Activated T-helper 17 cell treated with anti-CD3 and anti-CD28 coated beads, Interleukin-2, amount 50 U/mL, for 72 hours (primary cell): ENCODE measurements around the gene GYPB. TPM values are rescaled to one million over a fixed set of nuclear protein-coding genes. Genes with fewer than 3 reads are reported as not detected.
"Not testable (repeated sequence)": the region's sequence is repeated elsewhere in the genome, so short reads cannot be mapped to it uniquely, and the experiment has no call there.

ENCODE experiments used
- ATAC-seq: fragments of 150-1000 bp; cut with Tn5 transposase; replicated peaks from 2 replicates; pipeline ENCODE4 v1.10.0; 2021; ENCODE audit warnings: mild to moderate bottlenecking, moderate library complexity
- H3K27ac Mint-ChIP-seq: one replicate; pipeline ENCODE4 v1.8.0; 2022; ENCODE audit warnings: mixed read lengths
- H3K27me3 Mint-ChIP-seq: one replicate; pipeline ENCODE4 v1.8.0; 2022; ENCODE audit warnings: mixed read lengths
- H3K36me3 Mint-ChIP-seq: one replicate; pipeline ENCODE4 v1.8.0; 2022; ENCODE audit warnings: low read depth, mild to moderate bottlenecking, mixed read lengths
- H3K4me1 Mint-ChIP-seq: one replicate; pipeline ENCODE4 v1.8.0; 2022; ENCODE audit warnings: mixed read lengths
- H3K4me3 Mint-ChIP-seq: one replicate; pipeline ENCODE4 v1.8.0; 2022; ENCODE audit warnings: mild to moderate bottlenecking, mixed read lengths
- H3K9me3 Mint-ChIP-seq: one replicate; pipeline ENCODE4 v1.8.0; 2022; ENCODE audit warnings: mixed read lengths
- total RNA-seq, 2 donors: library from RNA; stranded (reverse); gene quantifications; one replicate each; pipeline ENCODE4 v1.2.3, GENCODE V29; 2022

The GYPB gene
- total RNA-seq, 2 donors from 2014 or later, result not detected

- H3K4me3 Mint-ChIP-seq, H3K4me1 Mint-ChIP-seq, H3K27ac Mint-ChIP-seq, H3K36me3 Mint-ChIP-seq, H3K27me3 Mint-ChIP-seq, ATAC-seq, H3K9me3 Mint-ChIP-seq: not testable (repeated sequence)
Observed at GRCh38 chr4:144022772-144023400, 3.7 kb upstream of the GYPB start.

- not testable (repeated sequence) for H3K27ac Mint-ChIP-seq, H3K4me3 Mint-ChIP-seq, H3K27me3 Mint-ChIP-seq, H3K9me3 Mint-ChIP-seq, ATAC-seq, H3K36me3 Mint-ChIP-seq, H3K4me1 Mint-ChIP-seq
Observed at GRCh38 chr4:144021336-144021990, 2.3 kb upstream of the GYPB start.

- not testable (repeated sequence) for H3K27me3 Mint-ChIP-seq, H3K4me1 Mint-ChIP-seq, H3K4me3 Mint-ChIP-seq, H3K36me3 Mint-ChIP-seq, H3K9me3 Mint-ChIP-seq, ATAC-seq, H3K27ac Mint-ChIP-seq
Observed at GRCh38 chr4:144018223-144019000, 768 bp downstream of the GYPB start.

GRCh38 chr4:144017271-144017670, 1.9 kb downstream of the GYPB start:
- H3K4me1 Mint-ChIP-seq, H3K27me3 Mint-ChIP-seq, H3K9me3 Mint-ChIP-seq, ATAC-seq, H3K27ac Mint-ChIP-seq, H3K36me3 Mint-ChIP-seq, H3K4me3 Mint-ChIP-seq: not testable (repeated sequence)

- not testable (repeated sequence) for H3K9me3 Mint-ChIP-seq, H3K27ac Mint-ChIP-seq, H3K36me3 Mint-ChIP-seq, H3K4me1 Mint-ChIP-seq, H3K4me3 Mint-ChIP-seq, H3K27me3 Mint-ChIP-seq, ATAC-seq
Observed at GRCh38 chr4:144016057-144016605, 3.0 kb downstream of the GYPB start.

- H3K27me3 Mint-ChIP-seq, result no peaks in the 10 kb centered on the region
- H3K27ac Mint-ChIP-seq, result no peak overlapping the region
- H3K4me1 Mint-ChIP-seq, result no peaks in the 10 kb centered on the region
- no peak for ATAC-seq
- H3K4me3 Mint-ChIP-seq, result no peak overlapping the region
- H3K9me3 Mint-ChIP-seq, result no peaks in the 10 kb centered on the region
- no peaks in the 10 kb centered on the region for H3K36me3 Mint-ChIP-seq
Observed at GRCh38 chr4:144014808-144015207, 4.4 kb downstream of the GYPB start.

GRCh38 chr4:144008602-144009001, 10.6 kb downstream of the GYPB start:
- H3K4me3 Mint-ChIP-seq, H3K27me3 Mint-ChIP-seq, H3K4me1 Mint-ChIP-seq, H3K9me3 Mint-ChIP-seq, H3K36me3 Mint-ChIP-seq, H3K27ac Mint-ChIP-seq, ATAC-seq: not testable (repeated sequence)

- not testable (repeated sequence) for H3K27ac Mint-ChIP-seq, H3K4me1 Mint-ChIP-seq, H3K27me3 Mint-ChIP-seq, H3K9me3 Mint-ChIP-seq, H3K36me3 Mint-ChIP-seq, ATAC-seq, H3K4me3 Mint-ChIP-seq
Observed at GRCh38 chr4:144007960-144008359, 11.2 kb downstream of the GYPB start.

- H3K27ac Mint-ChIP-seq, ATAC-seq, H3K9me3 Mint-ChIP-seq, H3K4me1 Mint-ChIP-seq, H3K36me3 Mint-ChIP-seq, H3K4me3 Mint-ChIP-seq, H3K27me3 Mint-ChIP-seq: not testable (repeated sequence)
Observed at GRCh38 chr4:144006200-144006803, 12.9 kb downstream of the GYPB start.

- not testable (repeated sequence) for H3K4me1 Mint-ChIP-seq, H3K4me3 Mint-ChIP-seq, ATAC-seq, H3K27me3 Mint-ChIP-seq, H3K9me3 Mint-ChIP-seq, H3K36me3 Mint-ChIP-seq, H3K27ac Mint-ChIP-seq
Observed at GRCh38 chr4:144005558-144005953, 13.6 kb downstream of the GYPB start.

GRCh38 chr4:144004868-144005557, 14.2 kb downstream of the GYPB start:
- not testable (repeated sequence) for H3K27me3 Mint-ChIP-seq, ATAC-seq, H3K9me3 Mint-ChIP-seq, H3K4me1 Mint-ChIP-seq, H3K4me3 Mint-ChIP-seq, H3K27ac Mint-ChIP-seq, H3K36me3 Mint-ChIP-seq

GRCh38 chr4:144003890-144004265, 15.3 kb downstream of the GYPB start:
- ATAC-seq, H3K36me3 Mint-ChIP-seq, H3K9me3 Mint-ChIP-seq, H3K4me1 Mint-ChIP-seq, H3K4me3 Mint-ChIP-seq, H3K27me3 Mint-ChIP-seq, H3K27ac Mint-ChIP-seq: not testable (repeated sequence)

- not testable (repeated sequence) for H3K4me3 Mint-ChIP-seq, H3K9me3 Mint-ChIP-seq, ATAC-seq, H3K27me3 Mint-ChIP-seq, H3K36me3 Mint-ChIP-seq, H3K27ac Mint-ChIP-seq, H3K4me1 Mint-ChIP-seq
Observed at GRCh38 chr4:144003205-144003889, 15.8 kb downstream of the GYPB start.
